GM21447 (cell line): ENCODE data around the gene ADORA1.

ENCODE experiments used
- ATAC-seq: cut with Tn5 transposase; IDR thresholded peaks from one replicate; pipeline ENCODE4 v1.9.1; 2021; ENCODE audit not compliant: unreplicated experiment

ADORA1 gene

DNA sequence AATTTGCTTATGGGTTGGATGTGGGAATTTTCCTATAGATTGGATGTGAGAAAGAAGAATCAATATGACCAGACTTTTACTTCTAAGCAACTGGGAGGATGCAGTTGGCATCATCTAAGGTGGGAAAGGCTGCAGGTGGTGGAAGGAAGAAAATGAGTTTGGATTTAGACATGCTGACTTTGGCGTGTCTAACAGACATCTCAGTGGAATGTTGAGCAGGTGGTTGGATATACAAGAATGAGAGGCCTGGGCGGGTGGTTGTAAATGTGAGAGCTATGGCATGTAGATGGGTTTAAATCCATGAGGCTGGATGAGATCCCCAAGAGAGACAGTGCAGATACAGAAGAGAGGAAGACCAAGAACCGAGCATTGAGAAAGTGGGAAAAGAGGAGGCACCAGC, 10.5 kb downstream of the ADORA1 start:
- no peak for ATAC-seq

DNA sequence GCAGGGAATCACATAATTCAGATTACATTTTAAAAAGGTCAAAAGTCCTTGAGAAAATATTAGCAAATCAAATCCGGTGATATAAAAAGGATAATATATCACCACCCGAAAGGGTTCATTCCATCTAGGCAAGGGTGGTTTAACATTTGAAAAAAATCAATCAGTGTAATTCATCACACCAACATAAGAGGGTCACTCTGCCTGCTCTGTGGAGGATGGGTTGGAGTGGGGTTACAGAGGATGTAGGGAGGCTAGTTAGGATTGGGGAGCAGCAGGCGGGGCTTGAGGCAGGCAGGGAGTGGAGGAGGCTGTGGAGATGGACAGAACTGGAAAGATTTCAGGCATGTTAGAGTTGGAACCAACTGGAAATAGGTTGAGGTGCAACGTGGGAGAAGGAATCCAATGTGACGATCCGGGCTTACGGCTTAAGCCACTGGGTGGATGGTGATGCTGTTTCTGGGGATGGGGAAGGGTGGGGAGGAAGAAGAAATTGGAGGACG, 12.5 kb downstream of the ADORA1 start:
- ATAC-seq: no peak

DNA sequence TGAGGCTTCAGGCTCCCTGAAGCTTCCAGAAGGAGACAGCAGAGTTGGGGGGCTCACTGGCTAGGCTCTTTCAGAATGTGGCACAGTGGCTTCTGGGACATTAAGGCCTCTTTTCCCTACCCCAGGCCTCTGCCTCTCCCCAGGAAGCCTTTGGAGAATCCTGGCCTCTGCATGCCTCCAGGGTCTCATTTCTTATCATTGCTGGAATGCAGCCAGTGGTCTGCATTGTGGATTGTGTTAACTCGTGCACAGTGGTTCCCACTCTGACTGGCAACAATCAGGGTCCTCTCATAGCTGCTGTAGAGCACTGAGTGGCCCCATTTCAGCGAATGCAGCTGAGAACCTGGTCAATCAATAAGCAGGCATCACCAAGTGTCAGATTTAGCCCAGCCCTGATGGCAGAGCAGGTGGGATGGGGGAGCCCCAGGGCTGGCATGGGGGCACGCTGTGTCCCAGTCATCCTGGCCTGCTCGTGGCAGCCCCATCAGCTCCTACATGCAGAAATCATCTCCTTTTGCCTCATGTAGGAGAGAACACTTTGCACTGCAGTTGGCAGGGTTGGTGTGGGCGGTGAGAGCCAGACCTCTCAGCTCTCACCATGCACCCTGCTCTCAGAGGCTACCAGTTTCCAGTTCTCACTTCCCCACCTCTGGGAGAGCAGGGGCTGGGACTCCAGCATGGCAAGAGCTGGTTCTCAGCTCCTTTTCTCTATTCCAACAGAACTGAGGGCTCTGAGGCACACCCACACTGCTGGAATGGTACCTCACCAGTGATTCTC, 13.4 kb downstream of the ADORA1 start:
- no peak for ATAC-seq

DNA sequence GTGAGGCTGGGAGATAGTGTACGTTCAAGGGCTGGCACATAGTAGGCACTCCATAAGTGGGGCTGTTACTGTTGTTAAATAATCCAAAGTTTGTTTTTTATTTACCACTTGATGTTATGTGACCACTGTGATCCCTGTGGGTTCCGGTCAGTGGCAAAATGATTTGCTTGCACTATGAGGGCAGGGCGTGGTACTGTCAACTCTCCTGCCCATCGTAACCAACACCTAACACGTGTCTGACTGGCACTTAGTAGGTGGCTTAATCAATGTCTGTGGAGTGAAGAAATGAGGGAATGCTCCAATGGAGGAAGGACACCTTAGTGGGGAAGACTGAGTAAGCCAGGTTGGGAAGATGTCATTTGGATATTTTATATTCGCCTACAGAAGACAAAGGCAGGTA, 14.6 kb downstream of the ADORA1 start:
- no peak for ATAC-seq

DNA sequence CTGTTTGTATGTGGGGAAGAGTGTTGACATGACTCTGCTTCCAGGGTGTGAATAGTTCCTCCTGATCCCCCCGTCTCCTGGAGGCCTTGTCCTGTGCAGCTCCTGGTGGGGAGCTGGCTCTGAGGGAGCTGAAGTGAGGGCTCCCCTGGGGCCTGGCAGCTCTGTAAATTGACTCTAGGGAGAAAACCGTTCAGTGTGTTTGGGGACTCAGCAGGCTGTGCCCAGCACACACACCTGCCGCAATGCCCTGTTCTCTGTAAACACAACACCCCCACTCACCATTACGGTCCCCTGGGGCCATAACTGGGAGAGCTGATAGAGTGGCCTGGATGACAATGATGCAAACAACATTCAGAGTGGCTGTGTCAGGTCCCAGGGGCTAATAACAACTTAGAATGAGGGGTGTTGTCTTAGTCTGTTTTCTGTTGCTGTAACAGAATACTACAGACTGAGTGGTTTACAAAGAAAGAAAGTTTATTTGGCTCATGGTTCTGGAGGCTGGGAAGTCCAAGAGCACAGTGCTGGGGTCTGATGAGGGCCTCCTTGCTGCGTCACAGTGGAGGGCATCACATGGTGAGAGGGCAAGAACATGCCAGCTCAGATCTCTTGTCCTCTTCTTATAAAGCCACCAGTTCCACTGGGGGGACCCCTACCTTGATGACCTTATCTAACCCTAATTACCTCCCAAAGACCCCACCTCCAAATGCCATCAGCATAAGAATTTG, 15.3 kb downstream of the ADORA1 start:
- no peak for ATAC-seq

DNA sequence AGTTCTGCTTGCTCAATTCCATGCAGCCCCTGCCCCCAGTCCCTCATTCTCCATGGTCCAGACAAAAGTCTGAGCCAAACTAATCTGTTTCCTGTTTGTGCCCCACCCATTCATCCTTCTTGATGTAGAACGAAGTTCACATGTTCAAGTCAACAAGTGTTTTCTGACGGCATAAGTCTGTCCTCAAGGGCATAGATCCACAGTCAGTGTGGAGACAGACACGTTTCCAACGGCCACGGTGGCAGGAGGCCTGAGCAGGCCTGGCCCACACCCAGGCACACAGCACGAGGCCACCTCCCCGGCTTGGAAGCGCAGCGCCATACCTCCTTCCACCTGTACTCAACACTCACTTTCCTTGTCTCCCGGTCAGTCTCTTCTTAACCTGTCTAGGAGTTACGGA, 16.1 kb downstream of the ADORA1 start:
- ATAC-seq: no peak

DNA sequence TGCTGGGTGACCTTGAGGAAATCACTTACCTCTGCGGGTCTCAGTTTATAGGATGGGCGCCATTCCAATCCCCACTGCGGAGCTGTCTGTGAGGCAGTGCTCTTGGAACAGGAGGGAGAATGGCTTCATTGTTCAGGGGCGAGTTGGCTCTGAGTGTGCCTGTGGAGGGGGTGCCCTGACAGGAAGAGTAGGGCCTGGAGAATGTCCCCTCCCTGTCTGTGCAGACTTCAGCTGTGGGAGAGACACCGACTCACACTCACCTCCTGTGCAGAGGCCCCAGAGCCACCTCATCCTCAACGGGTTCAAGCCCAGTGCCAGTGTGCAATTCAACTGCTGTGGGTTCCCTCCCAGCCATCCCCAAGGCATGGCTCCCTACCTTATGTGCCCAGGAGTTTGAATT, 17.1 kb downstream of the ADORA1 start:
- no peak for ATAC-seq

DNA sequence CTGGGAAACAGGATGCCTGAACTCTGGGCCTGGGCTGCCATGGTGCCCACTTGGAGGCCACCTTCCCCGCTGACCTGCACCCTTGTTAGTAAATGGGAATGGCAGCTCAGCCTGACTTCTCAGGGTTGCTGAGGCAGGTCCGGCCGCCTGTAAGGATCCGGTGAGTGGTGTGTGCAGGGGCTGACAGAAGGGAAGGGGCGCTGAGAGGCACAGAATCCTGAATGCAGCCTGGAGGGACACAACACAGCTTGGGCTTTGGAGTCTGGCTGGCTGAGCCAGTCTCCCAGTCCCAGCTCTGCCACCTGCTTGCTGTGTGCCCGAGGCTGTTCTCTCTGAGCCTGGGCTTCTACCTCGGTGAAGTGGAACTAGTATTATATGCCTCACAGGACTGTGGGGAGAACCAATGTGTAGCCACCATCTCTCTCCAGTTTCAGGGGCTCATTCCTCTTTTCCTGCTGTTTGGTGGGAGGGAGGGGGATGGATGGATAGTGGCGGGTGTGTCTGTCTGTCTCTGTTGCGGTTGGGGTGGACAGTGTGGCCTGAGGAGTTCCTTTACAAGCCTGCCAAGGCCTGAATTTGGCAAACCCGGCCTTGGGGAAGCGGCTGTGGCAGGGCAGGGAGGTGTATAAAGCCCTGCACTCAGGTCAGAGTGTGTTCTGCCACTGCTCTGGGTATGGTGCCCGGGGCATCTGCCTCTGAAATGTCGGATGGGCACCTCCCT, 18.0 kb downstream of the ADORA1 start:
- no peak for ATAC-seq

DNA sequence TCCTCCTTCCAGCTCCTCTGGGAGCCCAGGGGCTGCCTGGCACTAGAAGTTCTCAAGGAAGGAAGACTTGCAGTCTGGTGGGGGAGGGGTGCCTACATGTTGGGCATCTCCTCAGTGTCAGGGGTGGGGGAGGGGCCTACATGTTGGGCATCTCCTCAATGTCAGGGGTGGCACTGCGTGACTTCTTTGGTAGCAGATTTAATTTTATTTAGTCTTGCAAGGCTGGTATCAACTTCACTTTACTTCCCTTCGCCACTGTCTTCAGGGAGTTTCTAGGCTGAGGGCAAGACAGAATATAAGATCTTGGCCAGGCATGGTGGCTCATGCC, 18.5 kb downstream of the ADORA1 start:
- no peak for ATAC-seq

DNA sequence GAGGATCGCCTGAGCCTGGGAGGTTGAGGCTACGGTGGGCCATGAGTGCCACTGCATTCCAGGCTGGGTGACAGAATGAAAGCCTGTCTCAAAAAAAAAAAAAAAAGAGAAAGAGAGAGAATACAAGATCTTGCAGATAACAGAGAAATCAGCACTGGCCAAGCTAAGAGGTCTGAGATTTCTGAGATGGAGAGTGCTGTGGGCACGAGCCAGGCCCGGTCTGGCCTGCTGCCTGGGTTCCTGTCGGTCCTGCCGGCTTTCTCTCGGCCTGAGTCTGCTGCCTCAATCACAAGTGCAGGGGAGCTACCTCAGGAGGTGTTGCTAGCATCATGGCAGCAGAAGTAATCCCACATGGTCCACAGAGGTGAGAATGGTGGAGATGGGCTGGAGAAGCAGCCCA, 19.0 kb downstream of the ADORA1 start:
- no peak for ATAC-seq

DNA sequence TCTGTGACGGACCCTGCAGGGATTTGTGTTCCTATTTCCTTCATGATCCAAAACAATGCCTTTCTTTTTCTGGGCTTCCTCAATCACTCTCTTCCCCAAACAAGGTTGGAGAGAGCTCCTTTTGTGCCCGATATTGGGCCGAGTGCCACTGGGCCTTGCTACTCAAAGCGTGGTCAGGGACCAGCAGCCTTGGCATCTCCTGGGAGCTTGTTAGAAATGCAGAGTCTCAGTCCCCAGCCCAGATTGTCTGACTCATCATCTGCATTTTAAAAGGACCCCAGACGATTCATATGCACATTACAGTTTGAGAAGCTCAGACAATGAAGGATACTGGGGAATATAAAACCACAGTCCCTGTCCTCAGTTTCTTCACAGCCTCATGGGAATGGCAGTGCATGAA, 19.9 kb downstream of the ADORA1 start:
- ATAC-seq: no peak

DNA sequence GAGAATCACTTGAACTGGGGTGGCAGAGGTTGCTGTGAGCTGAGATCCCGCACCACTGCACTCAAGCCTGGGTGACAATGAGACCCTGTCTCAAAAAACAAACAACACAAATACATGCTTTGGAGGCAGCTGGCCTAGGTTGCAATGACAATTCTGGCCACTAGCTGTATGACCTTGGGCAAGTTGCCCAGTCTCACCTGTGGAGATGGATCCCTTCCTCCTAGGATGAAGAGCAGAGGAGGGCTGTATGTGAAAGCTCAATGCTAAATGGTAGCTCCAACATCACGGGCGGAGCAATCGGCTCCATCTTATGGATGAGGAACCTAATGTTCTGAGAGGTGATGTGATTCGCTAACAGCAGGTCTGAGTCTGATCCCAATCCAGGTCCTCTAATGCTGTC, 20.6 kb downstream of the ADORA1 start:
- ATAC-seq: no peak

DNA sequence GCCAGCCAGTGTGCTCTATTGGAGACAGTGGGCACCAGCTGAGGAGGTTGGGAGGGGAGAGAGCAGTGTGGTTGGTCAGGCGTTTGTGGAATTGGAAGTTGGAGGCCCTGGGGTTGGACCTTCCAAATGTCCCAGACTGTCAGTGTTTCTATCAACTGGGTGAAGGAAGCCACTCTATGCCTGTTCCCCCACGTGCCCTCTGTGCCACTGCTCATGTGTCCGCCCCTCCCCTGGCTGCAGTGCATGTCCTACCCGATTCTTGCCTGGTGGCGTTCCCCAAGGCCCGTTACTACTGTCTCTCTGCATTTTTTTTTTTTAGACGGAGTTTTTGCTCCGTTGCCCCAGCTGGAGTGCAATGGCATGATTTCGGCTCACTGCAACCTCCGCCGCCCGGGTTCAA, 21.1 kb downstream of the ADORA1 start:
- ATAC-seq: no peak

DNA sequence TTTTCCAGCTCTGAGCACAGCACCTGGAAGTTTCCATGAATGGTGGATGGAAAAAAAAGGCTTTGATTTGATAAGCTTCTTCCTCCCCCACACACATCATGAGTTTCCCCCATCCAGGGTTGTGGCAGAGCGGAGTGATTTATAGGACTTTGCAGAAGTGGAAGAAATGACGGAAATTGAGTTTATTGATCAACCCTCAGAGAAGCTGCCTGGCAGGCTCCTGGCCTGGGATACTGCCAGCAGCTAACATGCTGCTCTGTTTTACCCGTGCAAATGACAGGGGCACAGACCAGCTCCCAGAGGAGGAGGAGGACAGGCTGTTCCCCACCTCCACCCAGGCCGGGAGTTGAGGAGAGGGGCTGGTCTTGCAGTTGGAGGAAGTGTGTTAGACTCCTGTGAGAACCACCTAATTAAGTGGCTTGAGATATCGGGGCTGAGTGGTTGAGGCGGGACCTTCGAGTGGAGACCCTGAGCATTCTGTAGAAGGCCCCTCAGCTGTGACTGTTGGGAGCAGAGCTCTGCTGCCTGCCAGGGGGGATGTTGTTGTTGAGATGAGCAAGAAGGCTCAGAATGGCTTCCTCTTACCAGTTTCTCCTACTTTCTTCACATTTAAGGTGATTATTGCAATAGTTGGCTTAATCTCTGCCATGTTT, 21.8 kb downstream of the ADORA1 start:
- ATAC-seq: no peak

DNA sequence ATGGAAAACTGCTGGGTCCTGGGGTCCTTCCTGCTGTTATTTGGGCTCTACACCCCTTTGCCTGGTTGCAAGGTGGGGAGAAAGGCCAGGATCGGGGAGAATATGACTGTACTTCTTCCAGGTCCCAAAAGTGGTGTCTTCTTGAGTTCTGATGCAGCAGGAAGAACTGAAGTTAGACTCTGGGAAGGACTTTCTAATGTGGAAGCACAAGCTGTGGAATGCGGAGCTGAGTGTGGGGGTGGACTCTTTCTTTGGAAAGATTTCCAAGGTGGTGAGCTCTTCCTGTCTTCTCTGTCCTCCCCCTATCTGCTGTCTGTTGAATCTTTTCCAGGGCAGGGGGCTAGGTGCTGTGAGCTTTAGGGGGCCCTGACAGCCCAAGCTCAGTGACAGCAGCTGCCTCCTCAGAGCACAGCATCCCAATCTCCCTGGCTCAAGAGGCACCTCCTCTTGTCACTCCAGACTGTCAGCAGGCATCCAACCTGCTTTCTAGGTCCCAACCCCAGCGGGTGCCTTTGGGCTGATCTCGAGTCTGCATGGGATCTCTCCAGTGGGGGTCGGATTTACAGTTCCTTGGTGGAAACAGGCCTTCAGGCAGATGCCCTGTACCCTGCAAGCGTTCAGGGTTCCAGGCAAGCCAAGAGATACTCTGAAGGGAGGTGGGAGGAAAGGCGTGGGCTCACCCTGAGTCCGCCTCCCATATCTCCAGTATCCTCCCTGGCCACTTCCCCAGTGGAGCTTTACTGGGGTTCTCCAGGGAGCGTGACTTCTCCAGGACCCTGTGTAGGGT, 23.2 kb downstream of the ADORA1 start:
- ATAC-seq: no peak

DNA sequence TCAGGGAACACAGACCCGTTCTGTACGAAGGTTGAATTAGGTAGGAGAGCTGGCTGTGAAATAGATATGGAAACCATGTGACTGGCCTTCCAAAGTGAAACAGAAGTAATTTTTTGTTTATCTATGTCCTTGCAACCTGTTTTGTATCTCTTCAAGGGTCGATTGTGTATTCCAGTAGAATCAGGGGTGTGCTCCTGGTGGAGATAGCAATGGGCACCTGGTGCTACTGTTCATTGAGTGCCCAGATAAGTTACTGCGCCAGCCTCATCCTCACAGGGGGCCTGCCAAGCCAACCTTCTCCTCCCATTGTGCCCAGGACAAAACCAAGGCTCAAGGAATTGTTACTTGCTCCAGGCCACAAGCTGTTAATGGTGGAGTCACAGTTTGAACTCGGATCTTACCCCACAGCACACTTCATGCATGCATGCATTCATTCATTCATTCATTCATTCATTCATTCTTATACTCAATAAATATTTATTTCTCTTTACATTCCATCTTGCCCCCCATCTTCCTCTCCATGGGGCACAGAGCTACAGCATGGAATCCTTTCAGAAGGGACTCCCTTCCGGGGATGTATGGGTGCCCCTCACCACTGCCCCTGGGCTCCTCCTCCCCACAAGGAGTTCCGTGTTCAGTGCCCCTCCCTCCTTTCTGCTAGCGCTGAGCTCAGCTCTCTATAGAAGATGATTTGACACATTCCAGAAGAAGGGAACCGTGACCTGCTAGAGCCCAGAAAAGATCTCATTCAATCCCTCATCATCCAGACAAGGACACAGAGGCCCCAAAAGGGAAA, 24.0 kb downstream of the ADORA1 start:
- ATAC-seq: no peak

DNA sequence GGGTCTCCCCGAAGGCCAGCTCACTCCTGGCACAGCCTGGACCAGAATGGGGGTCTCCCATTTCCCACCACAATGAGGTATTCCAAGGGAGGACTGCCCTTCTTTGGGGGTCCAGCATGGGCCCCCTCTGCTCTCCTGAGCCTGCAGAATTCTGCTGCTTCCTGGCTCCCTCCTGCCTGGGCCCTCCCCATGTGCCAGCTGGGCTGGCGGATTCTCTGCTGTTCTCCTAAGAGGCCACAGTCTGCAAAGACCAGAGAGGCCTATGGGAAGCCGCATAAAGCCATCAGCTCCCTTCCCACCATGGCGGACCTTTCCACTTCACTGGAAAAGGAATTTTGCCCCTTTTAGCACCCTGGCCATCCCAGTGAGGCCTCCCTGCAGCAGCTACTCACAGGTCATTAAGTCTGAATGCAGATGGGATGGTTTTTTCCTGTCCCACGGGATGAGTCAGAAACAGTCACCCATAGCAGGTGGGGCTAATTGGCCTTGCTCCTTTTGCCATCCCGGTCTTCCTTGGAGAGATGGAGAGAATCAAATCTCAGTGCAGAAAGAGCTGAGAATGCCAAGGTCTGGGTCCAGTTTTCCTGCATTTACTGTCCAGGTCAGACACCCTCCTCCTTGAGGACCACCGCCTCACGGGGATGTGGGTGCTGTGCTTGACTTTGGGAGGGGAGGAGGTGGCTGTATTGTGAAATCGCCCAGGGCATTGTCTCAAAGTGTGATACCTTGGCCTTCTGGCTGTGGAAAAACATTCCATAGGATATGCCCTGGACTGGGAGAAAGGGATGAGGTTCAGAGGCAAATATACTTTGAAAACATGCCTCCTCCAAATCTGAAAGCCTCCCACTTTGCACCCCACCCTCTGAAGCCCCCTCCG, 24.9 kb downstream of the ADORA1 start:
- no peak for ATAC-seq

DNA sequence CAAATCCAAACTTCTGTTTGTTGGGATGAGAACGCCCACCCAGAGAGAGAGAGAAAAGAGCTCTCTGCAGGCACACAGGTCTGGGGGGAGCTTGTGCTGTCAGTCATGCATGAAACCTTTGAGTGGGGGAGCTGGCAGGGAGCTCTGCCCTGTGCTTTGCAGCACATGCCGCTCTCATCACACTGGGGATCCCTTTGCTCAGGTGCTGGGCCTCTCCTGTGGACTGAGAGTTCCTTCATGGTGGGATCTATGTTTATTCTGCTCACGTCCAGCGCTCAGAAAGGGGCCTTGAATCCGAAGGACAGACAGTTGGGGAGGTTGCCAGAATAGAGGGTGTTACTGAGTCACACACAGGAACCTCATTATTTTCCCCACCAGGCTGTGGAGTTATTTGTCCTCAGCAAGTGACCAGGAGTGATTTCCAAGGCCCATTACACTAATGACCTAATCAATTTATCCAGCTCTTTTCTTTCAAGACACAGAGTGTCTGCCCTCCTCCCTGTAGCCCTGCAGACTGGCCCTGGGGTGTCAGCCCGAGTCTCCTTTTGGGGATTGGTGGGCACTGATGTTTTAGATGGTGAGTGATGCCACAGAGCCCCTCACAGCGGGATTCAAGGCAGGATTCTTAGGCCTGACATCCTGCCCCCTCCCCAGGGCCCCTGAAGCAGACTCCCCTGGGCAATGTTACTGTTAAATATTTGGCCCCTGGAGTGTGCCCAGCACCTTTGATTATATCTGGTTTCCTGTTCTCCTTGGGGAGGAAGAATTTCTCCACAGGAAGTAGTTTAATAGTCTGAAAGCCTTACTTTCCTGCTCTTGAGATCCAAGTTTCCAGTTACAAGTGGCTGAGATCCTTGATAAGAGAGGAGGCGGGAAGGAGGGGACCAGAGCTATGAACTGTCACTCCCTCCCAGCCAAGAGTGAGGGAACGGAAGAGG, 25.8 kb downstream of the ADORA1 start:
- ATAC-seq: no peak
